ENCODE results near the gene KCNJ9.

DNA sequence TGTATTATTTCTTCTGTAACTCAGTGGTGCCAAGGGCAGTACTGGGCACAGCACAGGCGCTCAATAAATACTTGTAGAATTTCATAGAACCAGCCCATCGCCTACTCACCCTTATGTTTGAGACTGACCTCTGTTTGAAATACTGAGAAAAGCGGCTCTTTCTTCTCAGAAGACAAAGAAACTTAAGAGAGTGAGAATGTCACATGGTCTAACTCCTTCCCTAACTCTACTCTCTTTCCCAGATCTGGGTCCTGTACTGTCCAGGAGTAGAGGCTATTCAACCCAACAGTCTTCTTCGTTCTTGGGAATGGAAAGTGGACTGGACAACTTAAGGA lies 12.9 kb downstream of the KCNJ9 start:
- TF ChIP-seq, protein P1, sequence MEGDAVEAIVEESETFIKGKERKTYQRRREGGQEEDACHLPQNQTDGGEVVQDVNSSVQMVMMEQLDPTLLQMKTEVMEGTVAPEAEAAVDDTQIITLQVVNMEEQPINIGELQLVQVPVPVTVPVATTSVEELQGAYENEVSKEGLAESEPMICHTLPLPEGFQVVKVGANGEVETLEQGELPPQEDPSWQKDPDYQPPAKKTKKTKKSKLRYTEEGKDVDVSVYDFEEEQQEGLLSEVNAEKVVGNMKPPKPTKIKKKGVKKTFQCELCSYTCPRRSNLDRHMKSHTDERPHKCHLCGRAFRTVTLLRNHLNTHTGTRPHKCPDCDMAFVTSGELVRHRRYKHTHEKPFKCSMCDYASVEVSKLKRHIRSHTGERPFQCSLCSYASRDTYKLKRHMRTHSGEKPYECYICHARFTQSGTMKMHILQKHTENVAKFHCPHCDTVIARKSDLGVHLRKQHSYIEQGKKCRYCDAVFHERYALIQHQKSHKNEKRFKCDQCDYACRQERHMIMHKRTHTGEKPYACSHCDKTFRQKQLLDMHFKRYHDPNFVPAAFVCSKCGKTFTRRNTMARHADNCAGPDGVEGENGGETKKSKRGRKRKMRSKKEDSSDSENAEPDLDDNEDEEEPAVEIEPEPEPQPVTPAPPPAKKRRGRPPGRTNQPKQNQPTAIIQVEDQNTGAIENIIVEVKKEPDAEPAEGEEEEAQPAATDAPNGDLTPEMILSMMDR (IDR thresholded peaks at IDR 0.05): no peak
- TF ChIP-seq POLR2A (IDR thresholded peaks at IDR 0.05): no peak
